ENCODE results near the gene RAPGEF4.
A peak's percentile ranks its signal among the peaks of the same experiment; 100 is the strongest.

RAPGEF4 gene

GRCh38 chr2:172905937-172906811, 170.5 kb downstream of the RAPGEF4 start:
- no peak for DNase-seq (ENCODE audit: low spot score)

- no peak for DNase-seq (ENCODE audit: low spot score)
These were observed 172.6 kb downstream of the RAPGEF4 start for GRCh38 chr2:172908275-172908674.

- no peak for DNase-seq (ENCODE audit: low spot score)
These were observed 173.8 kb downstream of the RAPGEF4 start for GRCh38 chr2:172909454-172909853.

GRCh38 chr2:172912266-172912665, 176.6 kb downstream of the RAPGEF4 start:
- no peak for DNase-seq (ENCODE audit: low spot score)

GRCh38 chr2:172914341-172915008, 178.8 kb downstream of the RAPGEF4 start:
- no peak for DNase-seq (ENCODE audit: low spot score)

GRCh38 chr2:172917716-172918115, 182.1 kb downstream of the RAPGEF4 start:
- no peak for DNase-seq (ENCODE audit: low spot score)

GRCh38 chr2:172919732-172920131, 184.1 kb downstream of the RAPGEF4 start:
- DNase-seq (ENCODE audit: low spot score): no peak

GRCh38 chr2:172921532-172922236, 186.0 kb downstream of the RAPGEF4 start:
- DNase-seq (ENCODE audit: low spot score): no peak

- DNase-seq (ENCODE audit: low spot score): no peak
These were observed 186.7 kb downstream of the RAPGEF4 start for GRCh38 chr2:172922306-172922705.

GRCh38 chr2:172922815-172923214, 187.2 kb downstream of the RAPGEF4 start:
- DNase-seq (ENCODE audit: low spot score): no peak

GRCh38 chr2:172924097-172924660, 188.5 kb downstream of the RAPGEF4 start:
- no peak for DNase-seq (ENCODE audit: low spot score)

GRCh38 chr2:172925600-172925999, 190.0 kb downstream of the RAPGEF4 start:
- no peak for DNase-seq (ENCODE audit: low spot score)

GRCh38 chr2:172926785-172927640, 191.4 kb downstream of the RAPGEF4 start:
- DNase-seq (ENCODE audit: low spot score): no peak

- no peak for DNase-seq (ENCODE audit: low spot score)
These were observed 192.2 kb downstream of the RAPGEF4 start for GRCh38 chr2:172927641-172928357.

- no peak for DNase-seq (ENCODE audit: low spot score)
These were observed 193.1 kb downstream of the RAPGEF4 start for GRCh38 chr2:172928756-172929155.

- DNase-seq (ENCODE audit: low spot score): no peak
These were observed 194.0 kb downstream of the RAPGEF4 start for GRCh38 chr2:172929644-172930043.

- no peak for DNase-seq (ENCODE audit: low spot score)
These were observed 195.2 kb downstream of the RAPGEF4 start for GRCh38 chr2:172930871-172931255.

- DNase-seq (ENCODE audit: low spot score): no peak
These were observed 195.7 kb downstream of the RAPGEF4 start for GRCh38 chr2:172931256-172931894.

- peak; percentile 8 for DNase-seq (ENCODE audit: low spot score)
These were observed 196.4 kb downstream of the RAPGEF4 start for GRCh38 chr2:172931918-172932520.

All from germinal center (tissue), 1 donor.